GM12864 (cell line): Measurements from ENCODE around the gene CSTPP1.
"Not testable (repeated sequence)": the region's sequence is repeated elsewhere in the genome, so short reads cannot be mapped to it uniquely, and the experiment has no call there.

Source experiments
- DNase-seq: peaks from one replicate; pipeline ENCODE4 v3.0.0-alpha.2; 2011; ENCODE audit warnings: low read depth
- H3K4me3 ChIP-seq: 2 replicates; pipeline ENCODE4 v1.5.1; 2011; ENCODE audit warnings: mild to moderate bottlenecking, low read depth, low read length, control low read depth
- TF ChIP-seq, protein P1 (sequence below): IDR thresholded peaks from 2 replicates; pipeline ENCODE4 v1.5.1; 2011; ENCODE audit warnings: low read depth, mild to moderate bottlenecking, moderate library complexity, low read length, control low read depth, inconsistent platforms; ENCODE audit errors: missing control alignments

The CSTPP1 gene

DNA sequence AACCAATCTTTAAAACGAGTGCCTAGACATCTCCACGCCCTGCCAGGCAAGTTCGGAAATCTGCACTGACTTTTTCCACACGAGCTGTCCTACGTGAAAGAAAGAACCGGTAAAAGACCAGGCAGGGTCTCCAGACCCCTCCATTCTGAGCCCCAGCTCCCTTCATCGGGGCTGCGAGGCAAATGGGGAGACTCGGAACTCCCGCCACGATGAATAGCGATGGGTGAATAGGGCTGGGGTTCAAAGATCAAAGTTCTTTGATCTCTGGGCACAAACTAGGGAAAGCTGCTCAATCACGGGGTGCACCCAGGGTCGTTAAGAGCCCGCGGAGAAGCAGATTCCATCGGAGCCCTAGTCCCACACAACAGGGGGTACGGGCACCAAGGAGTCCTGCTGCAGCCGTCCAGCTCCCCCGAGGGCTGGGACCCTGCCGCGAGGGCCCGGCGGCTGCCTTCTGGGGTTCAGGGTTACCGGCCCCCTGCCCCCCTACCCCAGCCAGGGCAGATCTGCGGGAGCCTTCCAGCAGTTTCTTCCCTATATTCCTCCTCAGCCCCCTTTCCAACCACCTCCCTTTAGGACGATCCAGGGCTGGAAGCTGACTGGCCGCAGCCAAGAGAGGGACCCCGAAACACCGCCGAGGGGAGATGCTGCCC, 19.3 kb upstream of the CSTPP1 start:
- TF ChIP-seq, protein P1, sequence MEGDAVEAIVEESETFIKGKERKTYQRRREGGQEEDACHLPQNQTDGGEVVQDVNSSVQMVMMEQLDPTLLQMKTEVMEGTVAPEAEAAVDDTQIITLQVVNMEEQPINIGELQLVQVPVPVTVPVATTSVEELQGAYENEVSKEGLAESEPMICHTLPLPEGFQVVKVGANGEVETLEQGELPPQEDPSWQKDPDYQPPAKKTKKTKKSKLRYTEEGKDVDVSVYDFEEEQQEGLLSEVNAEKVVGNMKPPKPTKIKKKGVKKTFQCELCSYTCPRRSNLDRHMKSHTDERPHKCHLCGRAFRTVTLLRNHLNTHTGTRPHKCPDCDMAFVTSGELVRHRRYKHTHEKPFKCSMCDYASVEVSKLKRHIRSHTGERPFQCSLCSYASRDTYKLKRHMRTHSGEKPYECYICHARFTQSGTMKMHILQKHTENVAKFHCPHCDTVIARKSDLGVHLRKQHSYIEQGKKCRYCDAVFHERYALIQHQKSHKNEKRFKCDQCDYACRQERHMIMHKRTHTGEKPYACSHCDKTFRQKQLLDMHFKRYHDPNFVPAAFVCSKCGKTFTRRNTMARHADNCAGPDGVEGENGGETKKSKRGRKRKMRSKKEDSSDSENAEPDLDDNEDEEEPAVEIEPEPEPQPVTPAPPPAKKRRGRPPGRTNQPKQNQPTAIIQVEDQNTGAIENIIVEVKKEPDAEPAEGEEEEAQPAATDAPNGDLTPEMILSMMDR = no peak
- H3K4me3 ChIP-seq = peak overlapping the region; percentile 43
- DNase-seq = no peak

DNA sequence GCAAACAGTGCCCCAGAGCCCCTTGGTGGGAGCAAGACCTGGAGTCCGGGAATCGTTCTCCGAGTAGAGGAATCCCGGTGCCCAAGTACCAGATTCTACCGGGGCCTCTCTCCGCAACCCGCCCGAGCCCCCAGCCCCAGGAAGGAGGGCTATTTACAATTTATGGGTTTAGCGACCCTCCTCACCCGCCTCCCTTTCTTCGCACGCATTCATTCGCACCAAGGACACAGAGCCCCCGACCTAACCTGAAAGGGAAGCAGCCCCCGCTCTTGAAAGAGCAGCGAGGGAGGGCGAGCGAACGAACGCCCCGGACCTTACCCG, 18.8 kb upstream of the CSTPP1 start:
- no peak for DNase-seq
- TF ChIP-seq, protein P1 = no peak
- H3K4me3 ChIP-seq = peak overlapping the region; percentile 43

DNA sequence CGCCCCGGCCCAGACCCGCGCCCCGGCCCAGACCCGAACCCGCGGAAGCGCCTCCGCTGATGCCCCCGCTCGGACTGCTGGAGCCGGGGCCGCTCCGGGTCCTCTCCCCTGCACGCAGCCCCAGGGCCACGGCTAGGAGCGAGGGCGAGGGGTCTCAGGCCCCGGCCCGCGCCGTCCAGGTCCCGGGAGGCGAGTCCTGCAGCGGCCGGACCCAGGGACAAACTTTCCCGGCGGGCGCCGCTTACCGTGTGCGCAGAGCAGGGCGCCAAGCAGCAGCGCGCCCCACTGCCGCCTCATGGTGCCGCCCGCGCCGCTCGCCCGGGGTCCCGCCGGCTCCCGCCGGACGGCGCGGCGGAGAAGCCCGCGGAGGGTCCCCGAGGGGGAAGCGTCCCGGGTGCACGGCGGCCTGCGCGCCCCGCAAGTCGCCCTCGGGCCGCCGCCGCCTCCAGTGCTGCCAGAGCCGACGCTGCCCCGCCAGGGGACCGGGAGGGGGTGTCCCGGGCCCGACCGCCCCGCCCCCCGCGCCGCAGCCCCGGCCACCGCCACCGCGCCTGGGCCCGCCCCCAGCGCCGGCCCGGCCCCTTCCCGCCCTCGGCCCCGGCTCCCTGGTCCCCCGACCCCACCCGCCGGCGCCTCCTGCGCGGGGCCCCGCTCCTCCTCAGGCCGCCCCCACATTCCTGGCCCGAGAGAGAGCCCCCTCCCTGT, 18.3 kb upstream of the CSTPP1 start, which contains the start of gene LRP4:
TSS of gene LRP4 (minus strand) at position 468 of the 705 bp plus-strand sequence. CDS start at position 297, 171 bp downstream.
- TF ChIP-seq, protein P1 = no peak
- peak within 1 kb of the TSS; percentile 43 for H3K4me3 ChIP-seq
- no peak for DNase-seq

DNA sequence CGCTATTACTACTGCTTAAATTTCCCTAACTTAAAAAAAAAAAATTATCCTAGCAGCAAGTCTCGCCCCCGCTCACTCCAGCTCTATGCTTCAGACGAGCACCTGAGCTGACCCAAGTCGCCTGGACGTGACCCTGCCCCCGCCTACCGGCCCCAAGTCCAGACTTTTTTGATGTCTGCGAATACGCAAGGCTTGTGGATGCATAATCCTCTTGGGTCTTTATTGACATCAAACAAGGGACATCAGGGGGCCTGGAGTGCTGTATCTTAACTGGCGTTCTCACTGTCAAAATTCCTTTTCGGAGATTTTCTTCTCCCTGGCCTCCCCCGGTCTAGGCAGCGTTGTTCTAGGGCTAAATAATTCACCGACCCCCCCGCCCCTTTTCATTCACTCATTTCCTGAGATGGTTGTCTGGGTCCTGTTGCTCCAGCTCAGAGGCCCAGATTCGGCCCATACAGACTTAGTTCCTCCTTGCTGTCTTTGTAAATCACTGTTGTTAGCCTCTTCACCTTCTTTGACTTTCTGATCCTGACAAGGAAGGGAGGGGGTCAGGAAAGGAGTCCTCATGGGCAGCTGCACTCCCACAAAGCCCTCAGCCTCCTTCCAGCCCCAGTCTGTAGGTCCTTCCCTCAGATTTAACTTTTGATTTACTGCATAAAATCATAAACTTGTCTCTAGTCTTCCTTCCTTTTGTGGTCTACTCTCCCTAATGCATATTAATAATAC, 17.6 kb upstream of the CSTPP1 start:
- TF ChIP-seq, protein P1 = no peak
- DNase-seq = no peak
- H3K4me3 ChIP-seq = peak overlapping the region; percentile 22; the same call in 1 of the 2 replicates

DNA sequence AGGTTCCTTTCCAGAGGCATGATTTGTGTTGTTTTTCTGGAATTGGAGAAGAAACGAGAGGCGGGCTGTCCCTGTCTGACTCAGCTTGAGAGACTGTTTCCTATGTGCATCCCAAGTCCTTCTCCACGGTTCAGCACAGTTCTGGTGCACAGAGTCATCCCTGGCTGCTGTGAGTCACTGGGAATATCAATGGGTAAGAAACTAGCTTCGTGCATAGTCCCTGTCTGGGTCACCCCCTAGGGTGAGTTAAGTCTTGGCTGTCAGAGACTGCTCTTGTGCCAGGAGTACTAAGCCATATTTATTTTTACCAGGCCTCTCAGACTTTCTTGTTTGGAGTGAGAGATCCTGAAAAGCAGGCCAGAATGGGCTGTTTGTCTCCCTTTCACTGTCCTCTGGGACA, 15.8 kb upstream of the CSTPP1 start:
- TF ChIP-seq, protein P1 = no peak
- no peak for DNase-seq
- H3K4me3 ChIP-seq = no peak overlapping the region

DNA sequence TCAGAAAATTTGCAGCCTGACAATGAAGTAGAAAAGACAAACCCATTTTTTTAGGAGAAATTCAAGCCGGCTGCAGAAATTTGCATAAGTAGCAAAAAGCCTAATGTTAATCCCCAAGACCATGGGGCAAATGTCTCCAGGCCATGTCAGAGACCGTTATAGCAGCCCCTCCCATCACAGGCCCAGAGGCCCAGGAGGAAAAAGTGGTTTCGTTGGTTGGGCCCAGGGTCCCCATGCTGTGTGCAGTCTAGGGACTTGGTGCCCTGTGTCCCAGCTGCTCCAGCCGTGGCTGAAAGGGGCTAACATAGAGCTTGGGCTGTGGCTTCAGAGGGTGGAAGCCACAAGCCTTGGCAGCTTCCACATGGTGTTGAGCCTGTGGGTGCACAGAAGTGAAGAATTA, 8.6 kb upstream of the CSTPP1 start:
- not testable (repeated sequence) for H3K4me3 ChIP-seq, DNase-seq

DNA sequence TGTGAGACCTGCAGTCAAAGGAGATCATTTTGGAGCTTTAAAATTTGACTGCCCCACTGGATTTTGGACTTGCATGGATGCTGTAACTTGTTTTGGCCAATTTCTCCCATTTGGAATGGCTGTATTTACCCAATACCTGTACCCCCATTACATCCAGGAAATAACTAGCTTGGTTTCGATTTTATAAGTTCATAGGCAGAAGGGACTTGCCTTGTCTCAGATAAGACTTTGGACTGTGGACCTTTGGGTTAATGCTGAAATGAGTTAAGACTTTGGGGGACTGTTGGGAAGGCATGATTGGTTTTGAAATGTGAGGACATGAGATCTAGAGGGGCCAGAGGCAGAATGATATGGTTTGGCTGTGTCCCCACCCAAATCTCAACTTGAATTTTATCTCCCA, 7.9 kb upstream of the CSTPP1 start:
- H3K4me3 ChIP-seq, DNase-seq: not testable (repeated sequence)
